Measurements from ENCODE around the gene CBFB. TPM values are rescaled to one million over a fixed set of nuclear protein-coding genes. Genes with fewer than 3 reads are reported as not detected.

CBFB gene
- 48.2 and 64.0 TPM in 2 replicates for total RNA-seq

GRCh38 chr16:67028696-67029253 is at the start of gene CBFB:
TSS of gene CBFB (plus strand) at chr16:67029149. CDS start at chr16:67029408, 259 bp downstream.

GRCh38 chr16:66988197-66988788 is 40.7 kb upstream of the CBFB start, which contains the start of gene CES4A:
TSS of gene CES4A (plus strand) at chr16:66988589. CDS start at chr16:66988773, 184 bp downstream.

GRCh38 chr16:67109407-67110135 is 80.6 kb downstream of the CBFB start, which contains the start of gene PHAF1:
TSS of gene PHAF1 (plus strand) at chr16:67109941. CDS start at chr16:67110176, 235 bp downstream.

Other genes with a start within 250 kb of the CBFB start
- gene TERB1, start 227.6 kb upstream of the CBFB start, total RNA-seq = not detected in 2 replicates
- gene NAE1, start 198.2 kb upstream of the CBFB start, total RNA-seq = 73.7 and 119 TPM in 2 replicates
- gene CA7, start 184.7 kb upstream of the CBFB start, total RNA-seq = not detected in 2 replicates
- 8.0 and 9.2 TPM in 2 replicates for gene PDP2, start 148.6 kb upstream of the CBFB start, total RNA-seq
- 0.04 TPM in 1 of 2 replicates, not detected in the other for gene CDH16, start 110.3 kb upstream of the CBFB start, total RNA-seq
- 2.8 and 3.1 TPM in 2 replicates for gene RRAD, start 103.6 kb upstream of the CBFB start, total RNA-seq
- 91.1 and 118 TPM in 2 replicates for gene CIAO2B, start 94.7 kb upstream of the CBFB start, total RNA-seq
- gene CES2, start 93.6 kb upstream of the CBFB start, total RNA-seq = 40.8 and 42.3 TPM in 2 replicates
- 0.78 and 0.99 TPM in 2 replicates for gene CES3, start 67.9 kb upstream of the CBFB start, total RNA-seq
- 1.1 and 2.4 TPM in 2 replicates for gene CES4A, start 40.6 kb upstream of the CBFB start, total RNA-seq
- 8.4 and 12.8 TPM in 2 replicates for gene PHAF1, start 80.8 kb downstream of the CBFB start, total RNA-seq
- gene B3GNT9, start 121.8 kb downstream of the CBFB start, total RNA-seq = 18.1 and 23.9 TPM in 2 replicates
- gene TRADD, start 130.8 kb downstream of the CBFB start, total RNA-seq = 34.4 and 39.5 TPM in 2 replicates
- 11.3 and 12.1 TPM in 2 replicates for gene FBXL8, start 130.8 kb downstream of the CBFB start, total RNA-seq
- gene HSF4, start 135.6 kb downstream of the CBFB start, total RNA-seq = 4.9 and 9.4 TPM in 2 replicates
- gene NOL3, start 141.4 kb downstream of the CBFB start, total RNA-seq = 24.8 and 31.0 TPM in 2 replicates
- 9.2 and 12.7 TPM in 2 replicates for gene MATCAP1, start 154.8 kb downstream of the CBFB start, total RNA-seq
- gene EXOC3L1, start 161.0 kb downstream of the CBFB start, total RNA-seq = 0.08 TPM in 1 of 2 replicates, not detected in the other
- gene E2F4, start 163.0 kb downstream of the CBFB start, total RNA-seq = 81.8 and 112 TPM in 2 replicates
- 56.5 and 70.0 TPM in 2 replicates for gene ELMO3, start 170.0 kb downstream of the CBFB start, total RNA-seq
- 30.2 and 46.2 TPM in 2 replicates for gene TMEM208, start 198.0 kb downstream of the CBFB start, total RNA-seq
- gene FHOD1, start 218.3 kb downstream of the CBFB start, total RNA-seq = 24.1 and 35.0 TPM in 2 replicates
- 0.65 and 1.2 TPM in 2 replicates for gene SLC9A5, start 219.8 kb downstream of the CBFB start, total RNA-seq